ENCODE data around the gene IL1RAPL2.
"Not testable (repeated sequence)": the region's sequence is repeated elsewhere in the genome, so short reads cannot be mapped to it uniquely, and the experiment has no call there.

The IL1RAPL2 gene

DNA sequence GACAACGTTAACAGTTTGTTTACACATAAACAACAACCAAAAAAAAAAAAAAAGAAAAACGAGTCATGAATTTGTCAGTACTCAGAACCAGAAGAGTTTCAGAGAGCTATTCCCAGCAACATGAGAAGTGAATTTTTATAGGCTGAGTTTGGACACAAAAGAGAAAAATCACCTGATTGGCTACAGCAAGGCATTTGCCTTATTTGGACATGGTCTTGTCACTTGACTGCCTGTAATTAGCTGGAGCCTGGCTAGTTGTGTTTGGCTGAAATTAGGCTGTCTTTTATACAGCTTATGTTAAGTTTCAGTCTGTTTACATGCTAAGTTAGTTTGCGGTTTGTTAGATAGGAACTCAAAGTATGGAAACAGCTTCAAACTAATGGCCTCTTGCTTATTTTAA lies 655.4 kb downstream of the IL1RAPL2 start:
- H3K9me2 ChIP-seq (replicated peaks; ENCODE audit: control insufficient read depth, low read length) = no peaks in the 10 kb centered on the region
- H3K27ac ChIP-seq (ENCODE audit: low read depth, low read length) = no peak overlapping the region
- H3K9me3 ChIP-seq (ENCODE audit: control insufficient read depth, insufficient read depth, low read length) = no peaks in the 10 kb centered on the region
- no peaks in the 10 kb centered on the region for H3F3A ChIP-seq (ENCODE audit: control insufficient read depth, insufficient read depth)
- no peaks in the 10 kb centered on the region for H3K79me2 ChIP-seq (ENCODE audit: control insufficient read depth, low read length)
- no peaks in the 10 kb centered on the region for H3K36me3 ChIP-seq (ENCODE audit: control insufficient read depth, low read length)
- no peaks in the 10 kb centered on the region for H3K27me3 ChIP-seq (ENCODE audit: control insufficient read depth, low read length)
- H3K4me3 ChIP-seq (ENCODE audit: low read length) = no peak overlapping the region
- no peaks in the 10 kb centered on the region for H3K4me1 ChIP-seq (ENCODE audit: control insufficient read depth, low read length)
- H3K4me2 ChIP-seq (ENCODE audit: low read length) = no peak overlapping the region
- TF ChIP-seq EZH2phosphoT487 (IDR thresholded peaks at IDR 0.05; ENCODE audit: borderline replicate concordance, low read length) (no peak), CTCF (IDR thresholded peaks at IDR 0.05; ENCODE audit: low read depth, low read length, poor library complexity, severe bottlenecking) (no peak)
- H4K20me1 ChIP-seq (ENCODE audit: control insufficient read depth, insufficient read depth, low read depth, low read length) = no peaks in the 10 kb centered on the region

DNA sequence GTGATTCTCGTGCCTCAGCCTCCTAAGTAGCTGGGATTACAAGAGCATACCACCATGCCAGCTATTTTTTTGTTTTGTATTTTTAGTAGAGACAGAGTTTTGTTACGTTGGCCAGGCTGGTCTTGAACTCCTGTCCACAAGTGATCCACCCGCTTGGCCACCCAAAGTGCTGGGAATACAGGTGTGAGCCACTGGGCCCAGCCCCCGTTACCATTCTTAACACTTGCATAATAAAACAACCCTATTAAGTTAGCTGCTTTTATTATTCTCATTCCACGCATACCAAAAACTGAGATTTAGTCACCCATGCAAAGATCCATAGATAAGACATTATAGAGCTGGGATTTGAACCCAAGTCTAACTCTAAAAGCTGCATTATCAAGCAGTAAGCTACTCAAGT lies 660.5 kb downstream of the IL1RAPL2 start:
- no peak overlapping the region for H3K4me3 ChIP-seq (ENCODE audit: low read length)
- no peaks in the 10 kb centered on the region for H4K20me1 ChIP-seq (ENCODE audit: control insufficient read depth, insufficient read depth, low read depth, low read length)
- no peaks in the 10 kb centered on the region for H3K27me3 ChIP-seq (ENCODE audit: control insufficient read depth, low read length)
- H3K4me1 ChIP-seq (ENCODE audit: control insufficient read depth, low read length) = no peaks in the 10 kb centered on the region
- no peaks in the 10 kb centered on the region for H3K9me3 ChIP-seq (ENCODE audit: control insufficient read depth, insufficient read depth, low read length)
- no peak overlapping the region for H3K27ac ChIP-seq (ENCODE audit: low read depth, low read length)
- no peaks in the 10 kb centered on the region for H3K9me2 ChIP-seq (replicated peaks; ENCODE audit: control insufficient read depth, low read length)
- no peaks in the 10 kb centered on the region for H3K36me3 ChIP-seq (ENCODE audit: control insufficient read depth, low read length)
- H3K79me2 ChIP-seq (ENCODE audit: control insufficient read depth, low read length) = no peaks in the 10 kb centered on the region
- no peak overlapping the region for H3K4me2 ChIP-seq (ENCODE audit: low read length)
- no peak for TF ChIP-seq EZH2phosphoT487 (IDR thresholded peaks at IDR 0.05; ENCODE audit: borderline replicate concordance, low read length)
- TF ChIP-seq CTCF (IDR thresholded peaks at IDR 0.05; ENCODE audit: low read depth, low read length, poor library complexity, severe bottlenecking) = no peak
- no peaks in the 10 kb centered on the region for H3F3A ChIP-seq (ENCODE audit: control insufficient read depth, insufficient read depth)

DNA sequence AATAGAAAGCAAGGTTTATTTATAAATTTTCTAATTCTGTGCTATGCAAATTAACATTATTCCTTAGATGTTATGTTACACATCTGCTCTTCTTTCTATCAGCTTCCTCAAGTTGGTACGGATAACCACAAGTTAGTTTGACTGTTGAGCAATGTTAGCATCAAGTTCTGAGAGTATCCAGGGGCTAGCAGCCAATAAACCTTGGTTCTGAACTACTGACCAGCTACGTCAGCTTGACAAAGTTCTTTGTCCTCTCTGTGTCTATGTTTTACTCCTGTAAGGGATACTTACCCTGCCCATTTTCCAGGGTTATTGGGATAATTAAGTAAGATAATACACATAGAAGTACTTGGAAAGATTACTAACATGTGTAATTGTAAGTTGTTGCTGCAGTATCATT lies 662.6 kb downstream of the IL1RAPL2 start:
- no peak for TF ChIP-seq EZH2phosphoT487 (IDR thresholded peaks at IDR 0.05; ENCODE audit: borderline replicate concordance, low read length)
- no peak for TF ChIP-seq CTCF (IDR thresholded peaks at IDR 0.05; ENCODE audit: low read depth, low read length, poor library complexity, severe bottlenecking)
- Histone ChIP-seq H3K79me2 (ENCODE audit: control insufficient read depth, low read length) (no peaks in the 10 kb centered on the region), H4K20me1 (ENCODE audit: control insufficient read depth, insufficient read depth, low read depth, low read length) (no peaks in the 10 kb centered on the region), H3K9me2 (replicated peaks; ENCODE audit: control insufficient read depth, low read length) (no peaks in the 10 kb centered on the region), H3K36me3 (ENCODE audit: control insufficient read depth, low read length) (no peaks in the 10 kb centered on the region), H3K4me2 (ENCODE audit: low read length) (no peak overlapping the region), H3K27ac (ENCODE audit: low read depth, low read length) (no peak overlapping the region), H3F3A (ENCODE audit: control insufficient read depth, insufficient read depth) (no peaks in the 10 kb centered on the region), H3K4me1 (ENCODE audit: control insufficient read depth, low read length) (no peaks in the 10 kb centered on the region), H3K4me3 (ENCODE audit: low read length) (no peak overlapping the region), H3K9me3 (ENCODE audit: control insufficient read depth, insufficient read depth, low read length) (no peaks in the 10 kb centered on the region), H3K27me3 (ENCODE audit: control insufficient read depth, low read length) (no peaks in the 10 kb centered on the region)

DNA sequence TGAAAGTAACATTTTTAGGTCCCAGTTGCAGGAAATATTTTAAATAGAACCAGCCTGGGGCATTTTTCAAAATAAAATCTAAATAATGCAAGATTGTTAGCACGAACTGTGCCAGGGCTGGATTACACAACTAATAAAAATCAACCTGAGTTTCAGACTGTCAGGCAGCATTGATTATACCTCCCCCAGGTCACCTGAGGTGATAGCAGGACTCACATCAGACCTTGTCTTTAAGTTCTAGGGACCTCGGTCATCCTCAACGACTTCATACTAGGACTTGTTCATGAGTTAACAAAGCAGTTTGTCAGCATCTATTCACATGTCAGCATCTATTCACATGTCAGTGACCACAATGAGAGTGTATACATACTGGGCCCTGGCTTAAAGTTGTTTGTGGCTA lies 663.1 kb downstream of the IL1RAPL2 start:
- no peaks in the 10 kb centered on the region for H3K79me2 ChIP-seq (ENCODE audit: control insufficient read depth, low read length)
- no peak overlapping the region for H3K27ac ChIP-seq (ENCODE audit: low read depth, low read length)
- no peaks in the 10 kb centered on the region for H3K27me3 ChIP-seq (ENCODE audit: control insufficient read depth, low read length)
- no peak overlapping the region for H3K4me2 ChIP-seq (ENCODE audit: low read length)
- H3K4me1 ChIP-seq (ENCODE audit: control insufficient read depth, low read length) = no peaks in the 10 kb centered on the region
- no peaks in the 10 kb centered on the region for H3K9me3 ChIP-seq (ENCODE audit: control insufficient read depth, insufficient read depth, low read length)
- H3K36me3 ChIP-seq (ENCODE audit: control insufficient read depth, low read length) = no peaks in the 10 kb centered on the region
- H3F3A ChIP-seq (ENCODE audit: control insufficient read depth, insufficient read depth) = no peaks in the 10 kb centered on the region
- no peak overlapping the region for H3K4me3 ChIP-seq (ENCODE audit: low read length)
- H4K20me1 ChIP-seq (ENCODE audit: control insufficient read depth, insufficient read depth, low read depth, low read length) = no peaks in the 10 kb centered on the region
- no peaks in the 10 kb centered on the region for H3K9me2 ChIP-seq (replicated peaks; ENCODE audit: control insufficient read depth, low read length)
- TF ChIP-seq CTCF (IDR thresholded peaks at IDR 0.05; ENCODE audit: low read depth, low read length, poor library complexity, severe bottlenecking) = no peak
- no peak for TF ChIP-seq EZH2phosphoT487 (IDR thresholded peaks at IDR 0.05; ENCODE audit: borderline replicate concordance, low read length)

- H3K4me1 ChIP-seq (ENCODE audit: control insufficient read depth, low read length) = not testable (repeated sequence)
Measured at GRCh38 chrX:105237407-105237806, 671.4 kb downstream of the IL1RAPL2 start.

More at GRCh38 chrX:105237407-105237806, 671.4 kb downstream of the IL1RAPL2 start:
- H3K36me3 ChIP-seq (ENCODE audit: control insufficient read depth, low read length); H3K9me3 ChIP-seq (ENCODE audit: control insufficient read depth, insufficient read depth, low read length); H3F3A ChIP-seq (ENCODE audit: control insufficient read depth, insufficient read depth); H3K79me2 ChIP-seq (ENCODE audit: control insufficient read depth, low read length); H3K27ac ChIP-seq (ENCODE audit: low read depth, low read length); H3K9me2 ChIP-seq (replicated peaks; ENCODE audit: control insufficient read depth, low read length); H4K20me1 ChIP-seq (ENCODE audit: control insufficient read depth, insufficient read depth, low read depth, low read length); H3K27me3 ChIP-seq (ENCODE audit: control insufficient read depth, low read length); H3K4me2 ChIP-seq (ENCODE audit: low read length); H3K4me3 ChIP-seq (ENCODE audit: low read length): not testable (repeated sequence)

Data from DOHH2 (cell line).